SKM-1 treated with dmso at 0.1 percent for 144 hours (cell line): ENCODE data around the gene USP17L15.
"Not testable (repeated sequence)": the region's sequence is repeated elsewhere in the genome, so short reads cannot be mapped to it uniquely, and the experiment has no call there.

Experiments used
- DNase-seq: peaks from one replicate; lab custom pipeline; 2025; ENCODE audit not compliant: unreplicated experiment; lab: John Stamatoyannopoulos, UW

Gene USP17L15, protein sequence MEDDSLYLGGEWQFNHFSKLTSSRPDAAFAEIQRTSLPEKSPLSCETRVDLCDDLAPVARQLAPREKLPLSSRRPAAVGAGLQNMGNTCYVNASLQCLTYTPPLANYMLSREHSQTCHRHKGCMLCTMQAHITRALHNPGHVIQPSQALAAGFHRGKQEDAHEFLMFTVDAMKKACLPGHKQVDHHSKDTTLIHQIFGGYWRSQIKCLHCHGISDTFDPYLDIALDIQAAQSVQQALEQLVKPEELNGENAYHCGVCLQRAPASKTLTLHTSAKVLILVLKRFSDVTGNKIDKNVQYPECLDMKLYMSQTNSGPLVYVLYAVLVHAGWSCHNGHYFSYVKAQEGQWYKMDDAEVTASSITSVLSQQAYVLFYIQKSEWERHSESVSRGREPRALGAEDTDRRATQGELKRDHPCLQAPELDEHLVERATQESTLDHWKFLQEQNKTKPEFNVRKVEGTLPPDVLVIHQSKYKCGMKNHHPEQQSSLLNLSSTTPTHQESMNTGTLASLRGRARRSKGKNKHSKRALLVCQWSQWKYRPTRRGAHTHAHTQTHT

DNA sequence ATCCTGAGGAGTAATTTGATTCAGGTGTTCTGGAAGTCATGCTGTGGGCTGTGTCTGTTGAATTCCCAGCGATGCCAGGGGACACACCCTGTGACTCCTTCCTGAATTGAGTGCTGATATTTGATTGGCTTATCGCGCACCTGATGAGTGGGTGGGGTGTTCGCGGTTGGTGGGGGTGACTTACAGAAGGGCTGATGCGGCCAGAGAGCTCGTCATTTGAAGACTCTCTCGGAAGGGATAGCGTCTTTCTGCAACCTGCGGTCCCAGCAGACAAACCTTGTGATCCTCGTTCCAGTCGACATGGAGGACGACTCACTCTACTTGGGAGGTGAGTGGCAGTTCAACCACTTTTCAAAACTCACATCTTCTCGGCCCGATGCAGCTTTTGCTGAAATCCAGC, at the start of gene USP17L15:
Gene USP17L15 (plus strand): TSS at position 301 of the 400 bp plus-strand sequence. CDS start 0 bp downstream, at position 301.
- DNase-seq, result not testable (repeated sequence)

DNA sequence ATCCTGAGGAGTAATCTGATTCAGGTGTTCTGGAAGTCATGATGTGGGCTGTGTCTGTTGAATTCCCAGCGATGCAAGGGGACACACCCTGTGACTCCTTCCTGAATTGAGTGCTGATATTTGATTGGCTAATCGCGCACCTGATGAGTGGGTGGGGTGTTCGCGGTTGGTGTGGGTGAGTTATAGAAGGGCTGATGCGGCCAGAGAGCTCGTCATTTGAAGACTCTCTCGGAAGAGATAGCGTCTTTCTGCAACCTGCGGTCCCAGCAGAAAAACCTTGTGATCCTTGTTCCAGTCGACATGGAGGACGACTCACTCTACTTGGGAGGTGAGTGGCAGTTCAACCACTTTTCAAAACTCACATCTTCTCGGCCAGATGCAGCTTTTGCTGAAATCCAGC, 23.8 kb upstream of the USP17L15 start, which contains the start of gene USP17L10:
Gene USP17L10 (plus strand): TSS at position 301 of the 400 bp plus-strand sequence. CDS start 0 bp downstream, at position 301.
- not testable (repeated sequence) for DNase-seq

DNA sequence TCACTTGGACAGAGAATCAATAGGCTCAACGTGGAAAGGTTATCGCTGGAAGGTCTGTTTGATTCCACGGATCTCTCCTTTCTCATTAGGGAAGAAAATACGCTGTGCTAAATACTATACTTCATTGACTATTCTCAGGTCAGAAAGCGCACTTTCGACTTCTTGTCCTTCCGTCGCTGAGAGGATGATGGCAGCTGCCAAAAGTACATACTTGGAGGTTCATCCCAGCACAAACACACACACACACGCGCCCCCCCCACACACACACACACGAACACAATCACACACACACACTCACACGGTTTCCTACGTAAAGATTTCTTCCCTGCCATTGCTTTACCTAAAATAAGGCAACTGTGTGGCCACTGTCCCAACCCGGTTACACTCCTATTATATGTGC, 19.5 kb upstream of the USP17L15 start:
- DNase-seq, result not testable (repeated sequence)

DNA sequence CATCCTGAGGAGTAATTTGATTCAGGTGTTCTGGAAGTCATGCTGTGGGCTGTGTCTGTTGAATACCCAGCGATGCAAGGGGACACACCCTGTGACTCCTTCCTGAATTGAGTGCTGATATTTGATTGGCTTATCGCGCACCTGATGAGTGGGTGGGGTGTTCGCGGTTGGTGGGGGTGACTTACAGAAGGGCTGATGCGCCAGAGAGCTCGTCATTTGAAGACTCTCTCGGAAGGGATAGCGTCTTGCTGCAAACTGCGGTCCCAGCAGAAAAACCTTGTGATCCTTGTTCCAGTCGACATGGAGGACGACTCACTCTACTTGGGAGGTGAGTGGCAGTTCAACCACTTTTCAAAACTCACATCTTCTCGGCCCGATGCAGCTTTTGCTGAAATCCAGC, 19.1 kb upstream of the USP17L15 start, which contains the start of gene USP17L11:
Gene USP17L11 (plus strand): TSS at position 301 of the 400 bp plus-strand sequence. CDS start 0 bp downstream, at position 301.
- not testable (repeated sequence) for DNase-seq

DNA sequence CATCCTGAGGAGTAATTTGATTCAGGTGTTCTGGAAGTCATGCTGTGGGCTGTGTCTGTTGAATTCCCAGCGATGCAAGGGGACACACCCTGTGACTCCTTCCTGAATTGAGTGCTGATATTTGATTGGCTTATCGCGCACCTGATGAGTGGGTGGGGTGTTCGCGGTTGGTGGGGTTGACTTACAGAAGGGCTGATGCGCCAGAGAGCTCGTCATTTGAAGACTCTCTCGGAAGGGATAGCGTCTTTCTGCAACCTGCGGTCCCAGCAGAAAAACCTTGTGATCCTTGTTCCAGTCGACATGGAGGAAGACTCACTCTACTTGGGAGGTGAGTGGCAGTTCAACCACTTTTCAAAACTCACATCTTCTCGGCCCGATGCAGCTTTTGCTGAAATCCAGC, 14.3 kb upstream of the USP17L15 start, which contains the start of gene USP17L12:
Gene USP17L12 (plus strand): TSS at position 301 of the 400 bp plus-strand sequence. CDS start 0 bp downstream, at position 301.
- not testable (repeated sequence) for DNase-seq

DNA sequence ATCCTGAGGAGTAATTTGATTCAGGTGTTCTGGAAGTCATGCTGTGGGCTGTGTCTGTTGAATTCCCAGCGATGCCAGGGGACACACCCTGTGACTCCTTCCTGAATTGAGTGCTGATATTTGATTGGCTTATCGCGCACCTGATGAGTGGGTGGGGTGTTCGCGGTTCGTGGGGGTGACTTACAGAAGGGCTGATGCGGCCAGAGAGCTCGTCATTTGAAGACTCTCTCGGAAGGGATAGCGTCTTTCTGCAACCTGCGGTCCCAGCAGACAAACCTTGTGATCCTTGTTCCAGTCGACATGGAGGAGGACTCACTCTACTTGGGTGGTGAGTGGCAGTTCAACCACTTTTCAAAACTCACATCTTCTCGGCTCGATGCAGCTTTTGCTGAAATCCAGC, 9.6 kb upstream of the USP17L15 start, which contains the start of gene USP17L13:
Gene USP17L13 (plus strand): TSS at position 301 of the 400 bp plus-strand sequence. CDS start 0 bp downstream, at position 301.
- DNase-seq, result not testable (repeated sequence)

DNA sequence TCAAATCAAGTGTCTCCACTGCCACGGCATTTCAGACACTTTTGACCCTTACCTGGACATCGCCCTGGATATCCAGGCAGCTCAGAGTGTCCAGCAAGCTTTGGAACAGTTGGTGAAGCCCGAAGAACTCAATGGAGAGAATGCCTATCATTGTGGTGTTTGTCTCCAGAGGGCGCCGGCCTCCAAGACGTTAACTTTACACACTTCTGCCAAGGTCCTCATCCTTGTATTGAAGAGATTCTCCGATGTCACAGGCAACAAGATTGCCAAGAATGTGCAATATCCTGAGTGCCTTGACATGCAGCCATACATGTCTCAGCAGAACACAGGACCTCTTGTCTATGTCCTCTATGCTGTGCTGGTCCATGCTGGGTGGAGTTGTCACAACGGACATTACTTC, 3.9 kb upstream of the USP17L15 start:
- DNase-seq, result not testable (repeated sequence)

DNA sequence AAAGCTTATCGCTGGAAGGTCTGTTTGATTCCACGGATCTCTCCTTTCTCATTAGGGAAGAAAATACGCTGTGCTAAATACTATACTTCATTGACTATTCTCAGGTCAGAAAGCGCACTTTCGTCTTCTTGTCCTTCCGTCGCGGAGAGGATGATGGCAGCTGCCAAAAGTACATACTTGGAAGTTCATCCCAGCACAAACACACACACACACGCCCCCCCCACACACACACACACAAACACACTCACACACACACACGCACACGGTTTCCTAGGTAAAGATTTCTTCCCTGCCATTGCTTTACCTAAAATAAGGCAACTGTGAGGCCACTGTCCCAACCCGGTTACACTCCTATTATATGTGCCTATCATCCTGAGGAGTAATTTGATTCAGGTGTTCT, 4.3 kb downstream of the USP17L15 start:
- not testable (repeated sequence) for DNase-seq

DNA sequence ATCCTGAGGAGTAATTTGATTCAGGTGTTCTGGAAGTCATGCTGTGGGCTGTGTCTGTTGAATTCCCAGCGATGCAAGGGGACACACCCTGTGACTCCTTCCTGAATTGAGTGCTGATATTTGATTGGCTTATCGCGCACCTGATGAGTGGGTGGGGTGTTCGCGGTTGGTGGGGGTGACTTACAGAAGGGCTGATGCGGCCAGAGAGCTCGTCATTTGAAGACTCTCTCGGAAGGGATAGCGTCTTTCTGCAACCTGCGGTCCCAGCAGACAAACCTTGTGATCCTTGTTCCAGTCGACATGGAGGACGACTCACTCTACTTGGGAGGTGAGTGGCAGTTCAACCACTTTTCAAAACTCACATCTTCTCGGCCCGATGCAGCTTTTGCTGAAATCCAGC, 9.4 kb downstream of the USP17L15 start, which contains the start of gene USP17L17:
Gene USP17L17 (plus strand): TSS at position 301 of the 400 bp plus-strand sequence. CDS start 0 bp downstream, at position 301.
- not testable (repeated sequence) for DNase-seq

DNA sequence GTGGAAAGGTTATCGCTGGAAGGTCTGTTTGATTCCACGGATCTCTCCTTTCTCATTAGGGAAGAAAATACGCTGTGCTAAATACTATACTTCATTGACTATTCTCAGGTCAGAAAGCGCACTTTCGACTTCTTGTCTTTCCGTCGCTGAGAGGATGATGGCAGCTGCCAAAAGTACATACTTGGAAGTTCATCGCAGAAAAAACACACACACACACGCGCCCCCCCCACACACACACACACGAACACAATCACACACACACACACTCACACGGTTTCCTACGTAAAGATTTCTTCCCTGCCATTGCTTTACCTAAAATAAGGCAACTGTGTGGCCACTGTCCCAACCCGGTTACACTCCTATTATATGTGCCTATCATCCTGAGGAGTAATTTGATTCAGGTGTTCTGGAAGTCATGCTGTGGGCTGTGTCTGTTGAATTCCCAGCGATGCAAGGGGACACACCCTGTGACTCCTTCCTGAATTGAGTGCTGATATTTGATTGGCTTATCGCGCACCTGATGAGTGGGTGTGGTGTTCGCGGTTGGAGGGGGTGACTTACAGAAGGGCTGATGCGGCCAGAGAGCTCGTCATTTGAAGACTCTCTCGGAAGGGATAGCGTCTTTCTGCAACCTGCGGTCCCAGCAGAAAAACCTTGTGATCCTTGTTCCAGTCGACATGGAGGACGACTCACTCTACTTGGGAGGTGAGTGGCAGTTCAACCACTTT, 13.9 kb downstream of the USP17L15 start, which contains the start of gene USP17L18:
Gene USP17L18 (plus strand): TSS at position 678 of the 728 bp plus-strand sequence. CDS start 0 bp downstream, at position 678.
- not testable (repeated sequence) for DNase-seq

DNA sequence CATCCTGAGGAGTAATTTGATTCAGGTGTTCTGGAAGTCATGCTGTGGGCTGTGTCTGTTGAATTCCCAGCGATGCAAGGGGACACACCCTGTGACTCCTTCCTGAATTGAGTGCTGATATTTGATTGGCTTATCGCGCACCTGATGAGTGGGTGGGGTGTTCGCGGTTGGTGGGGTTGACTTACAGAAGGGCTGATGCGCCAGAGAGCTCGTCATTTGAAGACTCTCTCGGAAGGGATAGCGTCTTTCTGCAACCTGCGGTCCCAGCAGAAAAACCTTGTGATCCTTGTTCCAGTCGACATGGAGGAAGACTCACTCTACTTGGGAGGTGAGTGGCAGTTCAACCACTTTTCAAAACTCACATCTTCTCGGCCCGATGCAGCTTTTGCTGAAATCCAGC, 18.9 kb downstream of the USP17L15 start, which contains the start of gene USP17L19:
Gene USP17L19 (plus strand): TSS at position 301 of the 400 bp plus-strand sequence. CDS start 0 bp downstream, at position 301.
- DNase-seq, result not testable (repeated sequence)

DNA sequence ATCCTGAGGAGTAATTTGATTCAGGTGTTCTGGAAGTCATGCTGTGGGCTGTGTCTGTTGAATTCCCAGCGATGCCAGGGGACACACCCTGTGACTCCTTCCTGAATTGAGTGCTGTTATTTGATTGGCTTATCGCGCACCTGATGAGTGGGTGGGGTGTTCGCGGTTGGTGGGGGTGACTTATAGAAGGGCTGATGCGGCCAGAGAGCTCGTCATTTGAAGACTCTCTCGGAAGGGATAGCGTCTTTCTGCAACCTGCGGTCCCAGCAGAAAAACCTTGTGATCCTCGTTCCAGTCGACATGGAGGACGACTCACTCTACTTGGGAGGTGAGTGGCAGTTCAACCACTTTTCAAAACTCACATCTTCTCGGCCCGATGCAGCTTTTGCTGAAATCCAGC, 23.6 kb downstream of the USP17L15 start, which contains the start of gene USP17L20:
Gene USP17L20 (plus strand): TSS at position 301 of the 400 bp plus-strand sequence. CDS start 0 bp downstream, at position 301.
- DNase-seq, result not testable (repeated sequence)

DNA sequence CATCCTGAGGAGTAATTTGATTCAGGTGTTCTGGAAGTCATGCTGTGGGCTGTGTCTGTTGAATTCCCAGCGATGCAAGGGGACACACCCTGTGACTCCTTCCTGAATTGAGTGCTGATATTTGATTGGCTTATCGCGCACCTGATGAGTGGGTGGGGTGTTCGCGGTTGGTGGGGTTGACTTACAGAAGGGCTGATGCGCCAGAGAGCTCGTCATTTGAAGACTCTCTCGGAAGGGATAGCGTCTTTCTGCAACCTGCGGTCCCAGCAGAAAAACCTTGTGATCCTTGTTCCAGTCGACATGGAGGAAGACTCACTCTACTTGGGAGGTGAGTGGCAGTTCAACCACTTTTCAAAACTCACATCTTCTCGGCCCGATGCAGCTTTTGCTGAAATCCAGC, 28.4 kb downstream of the USP17L15 start, which contains the start of gene USP17L21:
Gene USP17L21 (plus strand): TSS at position 301 of the 400 bp plus-strand sequence. CDS start 0 bp downstream, at position 301.
- not testable (repeated sequence) for DNase-seq

DNA sequence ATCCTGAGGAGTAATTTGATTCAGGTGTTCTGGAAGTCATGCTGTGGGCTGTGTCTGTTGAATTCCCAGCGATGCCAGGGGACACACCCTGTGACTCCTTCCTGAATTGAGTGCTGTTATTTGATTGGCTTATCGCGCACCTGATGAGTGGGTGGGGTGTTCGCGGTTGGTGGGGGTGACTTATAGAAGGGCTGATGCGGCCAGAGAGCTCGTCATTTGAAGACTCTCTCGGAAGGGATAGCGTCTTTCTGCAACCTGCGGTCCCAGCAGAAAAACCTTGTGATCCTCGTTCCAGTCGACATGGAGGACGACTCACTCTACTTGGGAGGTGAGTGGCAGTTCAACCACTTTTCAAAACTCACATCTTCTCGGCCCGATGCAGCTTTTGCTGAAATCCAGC, 33.1 kb downstream of the USP17L15 start, which contains the start of gene USP17L22:
Gene USP17L22 (plus strand): TSS at position 301 of the 400 bp plus-strand sequence. CDS start 0 bp downstream, at position 301.
- not testable (repeated sequence) for DNase-seq

DNA sequence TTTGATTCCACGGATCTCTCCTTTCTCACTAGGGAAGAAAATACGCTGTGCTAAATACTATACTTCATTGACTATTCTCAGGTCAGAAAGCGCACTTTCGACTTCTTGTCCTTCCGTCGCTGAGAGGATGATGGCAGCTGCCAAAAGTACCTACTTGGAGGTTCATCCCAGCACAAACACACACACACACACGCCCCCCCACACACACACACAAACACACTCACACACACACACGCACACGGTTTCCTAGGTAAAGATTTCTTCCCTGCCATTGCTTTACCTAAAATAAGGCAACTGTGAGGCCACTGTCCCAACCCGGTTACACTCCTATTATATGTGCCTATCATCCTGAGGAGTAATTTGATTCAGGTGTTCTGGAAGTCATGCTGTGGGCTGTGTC, 37.5 kb downstream of the USP17L15 start:
- not testable (repeated sequence) for DNase-seq
